DOHH2 (cell line): ENCODE data around the gene CNGA1.

ENCODE experiments used
- EZH2phosphoT487 ChIP-seq: fragments of 200-600 bp; sonication (generic); IDR thresholded peaks from 2 replicates; pipeline ENCODE4 v1.6.1; 2017; ENCODE audit warnings: borderline replicate concordance, mild to moderate bottlenecking, antibody characterized with exemption, low read length, moderate library complexity, mixed read lengths
- TF ChIP-seq, protein P1 (sequence below): fragments of 200-600 bp; sonication (generic); IDR thresholded peaks from one replicate; pipeline ENCODE4 v1.5.1; 2014; ENCODE audit warnings: antibody characterized with exemption, mild to moderate bottlenecking, low read depth, low read length; ENCODE audit not compliant: poor library complexity, severe bottlenecking

DNA sequence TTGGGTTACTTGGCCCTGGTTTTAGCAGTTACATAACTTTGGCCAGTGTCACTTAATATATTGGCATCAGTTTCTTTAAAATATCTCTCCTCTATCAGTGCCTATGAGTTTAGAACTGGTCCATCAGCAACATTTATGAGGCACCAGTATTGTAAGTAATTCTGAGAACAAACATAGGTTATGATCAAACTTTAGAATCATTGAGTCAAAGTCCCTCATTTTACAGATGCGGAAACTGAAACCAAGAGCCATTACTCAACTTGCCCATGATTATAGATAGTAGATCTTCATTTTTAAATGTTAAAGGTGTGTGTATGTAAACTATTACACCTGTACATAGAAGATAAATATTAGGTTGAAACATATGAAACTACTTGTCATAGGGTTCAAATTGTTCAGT, 4.6 kb upstream of the CNGA1 start:
- TF ChIP-seq, protein P1, sequence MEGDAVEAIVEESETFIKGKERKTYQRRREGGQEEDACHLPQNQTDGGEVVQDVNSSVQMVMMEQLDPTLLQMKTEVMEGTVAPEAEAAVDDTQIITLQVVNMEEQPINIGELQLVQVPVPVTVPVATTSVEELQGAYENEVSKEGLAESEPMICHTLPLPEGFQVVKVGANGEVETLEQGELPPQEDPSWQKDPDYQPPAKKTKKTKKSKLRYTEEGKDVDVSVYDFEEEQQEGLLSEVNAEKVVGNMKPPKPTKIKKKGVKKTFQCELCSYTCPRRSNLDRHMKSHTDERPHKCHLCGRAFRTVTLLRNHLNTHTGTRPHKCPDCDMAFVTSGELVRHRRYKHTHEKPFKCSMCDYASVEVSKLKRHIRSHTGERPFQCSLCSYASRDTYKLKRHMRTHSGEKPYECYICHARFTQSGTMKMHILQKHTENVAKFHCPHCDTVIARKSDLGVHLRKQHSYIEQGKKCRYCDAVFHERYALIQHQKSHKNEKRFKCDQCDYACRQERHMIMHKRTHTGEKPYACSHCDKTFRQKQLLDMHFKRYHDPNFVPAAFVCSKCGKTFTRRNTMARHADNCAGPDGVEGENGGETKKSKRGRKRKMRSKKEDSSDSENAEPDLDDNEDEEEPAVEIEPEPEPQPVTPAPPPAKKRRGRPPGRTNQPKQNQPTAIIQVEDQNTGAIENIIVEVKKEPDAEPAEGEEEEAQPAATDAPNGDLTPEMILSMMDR = no peak
- TF ChIP-seq EZH2phosphoT487 = no peak
